ENCODE results near the gene MAGEA8. TPM values are rescaled to one million over a fixed set of nuclear protein-coding genes. Genes with fewer than 3 reads are reported as not detected.
"Not testable (repeated sequence)": the region's sequence is repeated elsewhere in the genome, so short reads cannot be mapped to it uniquely, and the experiment has no call there.

MAGEA8 gene
- total and polyA plus RNA-seq, 10 of the 15 experiments (the other 5 are each of a cell fraction or from before 2014, with no cell fraction given) = 0.06 to 0.20 (median 0.13) TPM; not detected in 7

- SMC1A ChIA-PET (ENCODE audit: uncharacterized antibody, unreplicated experiment) = no interaction called here
- Histone ChIP-seq H3K27ac (ENCODE audit: control insufficient read depth, insufficient read depth) (no peak overlapping the region), H3K9ac (ENCODE audit: control insufficient read depth, insufficient read depth, low read length) (no peak overlapping the region), H3K9me3 (replicated peaks; ENCODE audit: control insufficient read depth, insufficient read depth, low read length) (no peaks in the 10 kb centered on the region), H3K27me3 (replicated peaks in 1 of 2; ENCODE audit: control insufficient read depth in 2 of 2, insufficient read depth in 2 of 2, low read length in 1 of 2) (no peaks in the 10 kb centered on the region), H3K4me3 (no peak overlapping the region), H4K20me1 (ENCODE audit: control insufficient read depth, insufficient read depth) (no peaks in the 10 kb centered on the region), H2AFZ (ENCODE audit: control insufficient read depth, low read depth, low read length) (no peak overlapping the region), H3K36me3 (ENCODE audit: control insufficient read depth in 2 of 2, insufficient read depth in 2 of 2, low read length in 1 of 2) (no peaks in the 10 kb centered on the region), H3K4me2 (ENCODE audit: control insufficient read depth, insufficient read depth) (no peak overlapping the region), H3K4me1 (ENCODE audit: control insufficient read depth, insufficient read depth, low read length) (no peaks in the 10 kb centered on the region), H3K79me2 (ENCODE audit: control insufficient read depth, insufficient read depth, low read length) (no peaks in the 10 kb centered on the region)
- intact Hi-C loops (cut with micrococcal nuclease; ENCODE audit: unreplicated experiment) (no loop called here), in situ Hi-C loops (cut with MboI) (no loop called here)
- ATAC-seq (peak; percentile 31; the same call in 1 of the 3 replicates), FAIRE-seq (no peak), DNase-seq (ENCODE audit: low read depth, low spot score) (no peak)
- no TSS peak for BruUV-seq (replicated peaks)
- RAD21 ChIA-PET (ENCODE audit: unreplicated experiment) = interaction anchor here (1.5 kb wide), 1 partner anchor 109 kb away, joined by 3 read pairs; no protein-coding TSS in a partner anchor
- POLR2A ChIA-PET = no interaction called here
- CTCF ChIA-PET = interaction anchor here (0.6 kb wide), 1 partner anchor 28 kb away, joined by 3 read pairs; no protein-coding TSS in a partner anchor
- TF ChIP-seq, protein P1, sequence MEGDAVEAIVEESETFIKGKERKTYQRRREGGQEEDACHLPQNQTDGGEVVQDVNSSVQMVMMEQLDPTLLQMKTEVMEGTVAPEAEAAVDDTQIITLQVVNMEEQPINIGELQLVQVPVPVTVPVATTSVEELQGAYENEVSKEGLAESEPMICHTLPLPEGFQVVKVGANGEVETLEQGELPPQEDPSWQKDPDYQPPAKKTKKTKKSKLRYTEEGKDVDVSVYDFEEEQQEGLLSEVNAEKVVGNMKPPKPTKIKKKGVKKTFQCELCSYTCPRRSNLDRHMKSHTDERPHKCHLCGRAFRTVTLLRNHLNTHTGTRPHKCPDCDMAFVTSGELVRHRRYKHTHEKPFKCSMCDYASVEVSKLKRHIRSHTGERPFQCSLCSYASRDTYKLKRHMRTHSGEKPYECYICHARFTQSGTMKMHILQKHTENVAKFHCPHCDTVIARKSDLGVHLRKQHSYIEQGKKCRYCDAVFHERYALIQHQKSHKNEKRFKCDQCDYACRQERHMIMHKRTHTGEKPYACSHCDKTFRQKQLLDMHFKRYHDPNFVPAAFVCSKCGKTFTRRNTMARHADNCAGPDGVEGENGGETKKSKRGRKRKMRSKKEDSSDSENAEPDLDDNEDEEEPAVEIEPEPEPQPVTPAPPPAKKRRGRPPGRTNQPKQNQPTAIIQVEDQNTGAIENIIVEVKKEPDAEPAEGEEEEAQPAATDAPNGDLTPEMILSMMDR (IDR thresholded peaks at IDR 0.05 in 2 of 3, conservative IDR thresholded peaks at IDR 0.05 in 1 of 3; ENCODE audit: control insufficient read depth in 2 of 3, extremely low read depth in 1 of 3, insufficient read depth in 1 of 3, low read depth in 3 of 3, low read length in 3 of 3) = peak in 1 of 3 experiments; percentile 11; a peak in 1 of 6 replicates
- no peak for TF ChIP-seq GABPA (IDR thresholded peaks at IDR 0.05; ENCODE audit: low read depth)
- no peak for TF ChIP-seq YBX1 (IDR thresholded peaks at IDR 0.05)
- TF ChIP-seq CBFB (IDR thresholded peaks at IDR 0.05; ENCODE audit: low read depth) = no peak
- WGBS (ENCODE audit: insufficient coverage, insufficient replicate concordance, low lambda C conversion rate, missing lambda C conversion rate) = 52% methylated on average over 2 of the region's 2 CpGs
Measured at GRCh38 chrX:149831473-149831872, 49.5 kb upstream of the MAGEA8 start.

GRCh38 chrX:149836728-149837127, 44.3 kb upstream of the MAGEA8 start:
- SMC1A ChIA-PET (ENCODE audit: uncharacterized antibody, unreplicated experiment) = interaction anchor here (0.9 to 1.2 kb wide), 3 partner anchors 29 to 79 kb away, joined by 3 to 5 read pairs (median 3); no protein-coding TSS in a partner anchor
- H3K4me2 ChIP-seq (ENCODE audit: control insufficient read depth, insufficient read depth); BruUV-seq (replicated peaks); H3K4me3 ChIP-seq; H3K4me1 ChIP-seq (ENCODE audit: control insufficient read depth, insufficient read depth, low read length); H3K27me3 ChIP-seq (replicated peaks in 1 of 2; ENCODE audit: control insufficient read depth in 2 of 2, insufficient read depth in 2 of 2, low read length in 1 of 2); ATAC-seq; FAIRE-seq; H3K27ac ChIP-seq (ENCODE audit: control insufficient read depth, insufficient read depth); H3K9me3 ChIP-seq (replicated peaks; ENCODE audit: control insufficient read depth, insufficient read depth, low read length); H4K20me1 ChIP-seq (ENCODE audit: control insufficient read depth, insufficient read depth); H3K79me2 ChIP-seq (ENCODE audit: control insufficient read depth, insufficient read depth, low read length); intact Hi-C loops (cut with micrococcal nuclease; ENCODE audit: unreplicated experiment); in situ Hi-C loops (cut with MboI); H3K9ac ChIP-seq (ENCODE audit: control insufficient read depth, insufficient read depth, low read length); H2AFZ ChIP-seq (ENCODE audit: control insufficient read depth, low read depth, low read length); H3K36me3 ChIP-seq (ENCODE audit: control insufficient read depth in 2 of 2, insufficient read depth in 2 of 2, low read length in 1 of 2); DNase-seq (ENCODE audit: low read depth, low spot score): not testable (repeated sequence)
- 64% methylated on average over 5 of the region's 5 CpGs for WGBS (ENCODE audit: insufficient coverage, insufficient replicate concordance, low lambda C conversion rate, missing lambda C conversion rate)
- RAD21 ChIA-PET (ENCODE audit: unreplicated experiment) = interaction anchor here (0.9 to 1.3 kb wide), 2 partner anchors 38 to 80 kb away, joined by 3 read pairs; no protein-coding TSS in a partner anchor
- CTCF ChIA-PET = interaction anchor here (0.7 to 1.3 kb wide), 3 partner anchors 68 to 264 kb away, joined by 3 read pairs; no protein-coding TSS in a partner anchor
- POLR2A ChIA-PET = interaction anchor here (1.1 kb wide), 1 partner anchor 13 kb away, joined by 5 read pairs; no protein-coding TSS in a partner anchor
